NB4 (cell line): ENCODE results near the gene IL17REL.

ENCODE experiments used
- POLR2A ChIP-seq: IDR thresholded peaks from 2 replicates; pipeline ENCODE4 v1.6.1; 2011; ENCODE audit warnings: mild to moderate bottlenecking; ENCODE audit not compliant: insufficient read length; ENCODE audit errors: extremely low read depth
- TF ChIP-seq, protein P1 (sequence below): IDR thresholded peaks from one replicate; pipeline ENCODE4 v1.5.1; 2012; ENCODE audit warnings: low read depth, low read length
- TF ChIP-seq, protein P2 (sequence below): IDR thresholded peaks from 2 replicates; pipeline ENCODE4 v1.6.1; 2011; ENCODE audit warnings: low read depth, low read length

DNA sequence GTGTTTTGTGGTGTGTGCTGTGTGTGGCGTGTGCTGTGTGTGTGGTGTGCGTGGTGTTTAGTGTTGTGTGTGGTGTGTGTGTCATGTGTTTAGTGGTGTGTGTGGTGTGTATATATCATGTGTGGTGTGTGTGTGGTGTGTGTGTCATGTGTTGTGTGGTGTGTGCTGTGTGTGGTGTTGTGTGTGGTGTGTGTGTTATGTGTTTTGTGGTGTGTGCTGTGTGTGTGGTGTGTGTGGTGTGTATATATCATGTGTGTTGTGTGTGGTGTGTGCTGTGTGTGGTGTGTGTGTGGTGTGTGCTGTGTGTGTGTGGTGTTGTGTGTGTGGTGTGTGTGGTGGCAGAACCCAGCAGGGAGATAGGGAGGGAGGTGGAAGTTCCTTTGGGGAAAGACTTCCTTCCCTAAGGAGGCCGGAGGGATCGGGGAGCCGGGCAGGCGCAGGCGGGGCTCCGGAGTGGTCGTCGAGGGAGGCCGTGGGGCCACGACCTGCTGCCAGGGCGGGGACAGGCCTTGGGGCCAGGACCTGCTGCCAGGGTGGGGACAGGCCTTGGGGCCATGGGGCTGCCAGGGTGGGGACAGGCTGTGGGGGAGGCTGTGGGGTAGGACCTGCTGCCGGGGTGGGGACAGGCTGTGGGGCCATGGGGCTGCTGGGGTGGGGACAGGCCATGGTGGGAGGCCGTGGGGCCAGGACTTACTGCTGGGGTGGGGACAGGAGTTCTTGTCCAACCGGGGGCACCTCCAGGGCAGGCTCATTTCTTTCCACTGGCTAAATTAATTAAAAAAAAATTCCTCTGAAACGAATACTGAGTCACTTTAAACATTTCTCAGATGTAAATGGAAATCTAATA is 36.8 kb downstream of the IL17REL start:
- TF ChIP-seq, protein P1, sequence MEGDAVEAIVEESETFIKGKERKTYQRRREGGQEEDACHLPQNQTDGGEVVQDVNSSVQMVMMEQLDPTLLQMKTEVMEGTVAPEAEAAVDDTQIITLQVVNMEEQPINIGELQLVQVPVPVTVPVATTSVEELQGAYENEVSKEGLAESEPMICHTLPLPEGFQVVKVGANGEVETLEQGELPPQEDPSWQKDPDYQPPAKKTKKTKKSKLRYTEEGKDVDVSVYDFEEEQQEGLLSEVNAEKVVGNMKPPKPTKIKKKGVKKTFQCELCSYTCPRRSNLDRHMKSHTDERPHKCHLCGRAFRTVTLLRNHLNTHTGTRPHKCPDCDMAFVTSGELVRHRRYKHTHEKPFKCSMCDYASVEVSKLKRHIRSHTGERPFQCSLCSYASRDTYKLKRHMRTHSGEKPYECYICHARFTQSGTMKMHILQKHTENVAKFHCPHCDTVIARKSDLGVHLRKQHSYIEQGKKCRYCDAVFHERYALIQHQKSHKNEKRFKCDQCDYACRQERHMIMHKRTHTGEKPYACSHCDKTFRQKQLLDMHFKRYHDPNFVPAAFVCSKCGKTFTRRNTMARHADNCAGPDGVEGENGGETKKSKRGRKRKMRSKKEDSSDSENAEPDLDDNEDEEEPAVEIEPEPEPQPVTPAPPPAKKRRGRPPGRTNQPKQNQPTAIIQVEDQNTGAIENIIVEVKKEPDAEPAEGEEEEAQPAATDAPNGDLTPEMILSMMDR: no peak
- TF ChIP-seq POLR2A: no peak
- TF ChIP-seq, protein P2, sequence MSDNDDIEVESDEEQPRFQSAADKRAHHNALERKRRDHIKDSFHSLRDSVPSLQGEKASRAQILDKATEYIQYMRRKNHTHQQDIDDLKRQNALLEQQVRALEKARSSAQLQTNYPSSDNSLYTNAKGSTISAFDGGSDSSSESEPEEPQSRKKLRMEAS: no peak
